ENCODE measurements around the gene ZSWIM3.
"Not testable (repeated sequence)": the region's sequence is repeated elsewhere in the genome, so short reads cannot be mapped to it uniquely, and the experiment has no call there.

Gene ZSWIM3

GRCh38 chr20:45890985-45891983 lies 33.9 kb downstream of the ZSWIM3 start, which contains the start of the genes CTSA and NEURL2:
Gene CTSA (plus strand): TSS chr20:45891335. CDS start chr20:45891569, 234 bp downstream.
Gene NEURL2 (minus strand): TSS chr20:45891208. CDS start chr20:45890991, 217 bp downstream.
- DNase-seq (ENCODE audit: low spot score) = peak; percentile 78

GRCh38 chr20:45892049-45892825 lies 34.8 kb downstream of the ZSWIM3 start:
- no peak for DNase-seq (ENCODE audit: low spot score)

GRCh38 chr20:45892828-45893500 lies 35.5 kb downstream of the ZSWIM3 start:
- peak; percentile 20 for DNase-seq (ENCODE audit: low spot score)

GRCh38 chr20:45893831-45894230 lies 36.4 kb downstream of the ZSWIM3 start:
- no peak for DNase-seq (ENCODE audit: low spot score)

GRCh38 chr20:45894797-45895196 lies 37.4 kb downstream of the ZSWIM3 start:
- no peak for DNase-seq (ENCODE audit: low spot score)

- DNase-seq (ENCODE audit: low spot score) = no peak
These were observed 39.3 kb downstream of the ZSWIM3 start for GRCh38 chr20:45896641-45897161.

GRCh38 chr20:45897289-45897688 lies 39.9 kb downstream of the ZSWIM3 start:
- DNase-seq (ENCODE audit: low spot score) = no peak

GRCh38 chr20:45897692-45898091 lies 40.3 kb downstream of the ZSWIM3 start:
- DNase-seq (ENCODE audit: low spot score) = no peak

- DNase-seq (ENCODE audit: low spot score) = no peak
These were observed 40.9 kb downstream of the ZSWIM3 start for GRCh38 chr20:45898285-45898684.

GRCh38 chr20:45899046-45899835 lies 41.8 kb downstream of the ZSWIM3 start:
- DNase-seq (ENCODE audit: low spot score) = no peak

GRCh38 chr20:45901332-45901731 lies 43.9 kb downstream of the ZSWIM3 start:
- not testable (repeated sequence) for DNase-seq (ENCODE audit: low spot score)

GRCh38 chr20:45902199-45902701 lies 44.8 kb downstream of the ZSWIM3 start:
- DNase-seq (ENCODE audit: low spot score) = no peak

- DNase-seq (ENCODE audit: low spot score) = no peak
These were observed 47.4 kb downstream of the ZSWIM3 start for GRCh38 chr20:45904583-45905504.

- no peak for DNase-seq (ENCODE audit: low spot score)
These were observed 48.2 kb downstream of the ZSWIM3 start for GRCh38 chr20:45905505-45906079.

GRCh38 chr20:45907219-45907948 lies 50.0 kb downstream of the ZSWIM3 start:
- DNase-seq (ENCODE audit: low spot score) = no peak

- no peak for DNase-seq (ENCODE audit: low spot score)
These were observed 50.7 kb downstream of the ZSWIM3 start for GRCh38 chr20:45908084-45908483.

- DNase-seq (ENCODE audit: low spot score) = no peak
These were observed 52.0 kb downstream of the ZSWIM3 start for GRCh38 chr20:45909336-45909808.
